GM10266 (cell line): ENCODE data around the gene PRSS1.

Source experiments
- DNase-seq: peaks from one replicate; pipeline ENCODE4 v3.0.0; 2012; ENCODE audit errors: extremely low spot score
- CTCF ChIP-seq: IDR thresholded peaks from 2 replicates; pipeline ENCODE4 v1.5.1; 2012; ENCODE audit warnings: mild to moderate bottlenecking, low read depth; ENCODE audit not compliant: control insufficient read depth, insufficient read depth; ENCODE audit errors: missing control alignments

PRSS1 gene

GRCh38 chr7:142714375-142714774 is 34.9 kb upstream of the PRSS1 start:
- no peak for DNase-seq
- TF ChIP-seq CTCF: no peak

GRCh38 chr7:142716596-142716995 is 32.7 kb upstream of the PRSS1 start:
- no peak for TF ChIP-seq CTCF
- no peak for DNase-seq

GRCh38 chr7:142717453-142717852 is 31.8 kb upstream of the PRSS1 start:
- no peak for DNase-seq
- TF ChIP-seq CTCF: no peak

GRCh38 chr7:142718313-142718712 is 31.0 kb upstream of the PRSS1 start:
- TF ChIP-seq CTCF: no peak
- no peak for DNase-seq

GRCh38 chr7:142720172-142720773 is 29.0 kb upstream of the PRSS1 start:
- TF ChIP-seq CTCF: no peak

GRCh38 chr7:142720986-142721385 is 28.3 kb upstream of the PRSS1 start:
- no peak for TF ChIP-seq CTCF

More at GRCh38 chr7:142720172-142720773, 29.0 kb upstream of the PRSS1 start:
- DNase-seq: no peak

GRCh38 chr7:142722248-142722794 is 27.0 kb upstream of the PRSS1 start:
- no peak for TF ChIP-seq CTCF
- no peak for DNase-seq

More at GRCh38 chr7:142720986-142721385, 28.3 kb upstream of the PRSS1 start:
- DNase-seq: no peak
